ENCODE measurements around the gene EGFLAM. TPM values are rescaled to one million over a fixed set of nuclear protein-coding genes. Genes with fewer than 3 reads are reported as not detected.

Gene EGFLAM
- total RNA-seq, 1 donor from 2014 or later, result 0.69 TPM

DNA sequence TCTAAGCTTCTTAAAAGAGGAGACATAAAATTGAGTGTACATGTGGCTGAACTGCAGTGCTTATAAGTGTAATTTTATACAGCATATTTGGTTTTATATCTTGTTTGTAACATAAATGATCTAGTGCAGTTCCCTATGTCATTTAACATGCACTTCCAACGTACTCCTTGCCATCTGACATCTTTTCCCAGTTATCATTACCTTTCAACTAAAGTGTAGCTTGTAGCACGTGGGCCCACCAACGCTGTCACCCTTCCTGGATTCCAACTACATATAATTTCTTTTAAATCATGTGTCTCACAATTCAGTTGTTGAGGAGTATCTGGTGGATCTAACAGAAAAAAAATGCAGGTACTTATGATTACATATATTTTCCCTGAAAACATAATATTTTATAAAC is 247.9 kb downstream of the EGFLAM start:
- TF ChIP-seq, protein P1, sequence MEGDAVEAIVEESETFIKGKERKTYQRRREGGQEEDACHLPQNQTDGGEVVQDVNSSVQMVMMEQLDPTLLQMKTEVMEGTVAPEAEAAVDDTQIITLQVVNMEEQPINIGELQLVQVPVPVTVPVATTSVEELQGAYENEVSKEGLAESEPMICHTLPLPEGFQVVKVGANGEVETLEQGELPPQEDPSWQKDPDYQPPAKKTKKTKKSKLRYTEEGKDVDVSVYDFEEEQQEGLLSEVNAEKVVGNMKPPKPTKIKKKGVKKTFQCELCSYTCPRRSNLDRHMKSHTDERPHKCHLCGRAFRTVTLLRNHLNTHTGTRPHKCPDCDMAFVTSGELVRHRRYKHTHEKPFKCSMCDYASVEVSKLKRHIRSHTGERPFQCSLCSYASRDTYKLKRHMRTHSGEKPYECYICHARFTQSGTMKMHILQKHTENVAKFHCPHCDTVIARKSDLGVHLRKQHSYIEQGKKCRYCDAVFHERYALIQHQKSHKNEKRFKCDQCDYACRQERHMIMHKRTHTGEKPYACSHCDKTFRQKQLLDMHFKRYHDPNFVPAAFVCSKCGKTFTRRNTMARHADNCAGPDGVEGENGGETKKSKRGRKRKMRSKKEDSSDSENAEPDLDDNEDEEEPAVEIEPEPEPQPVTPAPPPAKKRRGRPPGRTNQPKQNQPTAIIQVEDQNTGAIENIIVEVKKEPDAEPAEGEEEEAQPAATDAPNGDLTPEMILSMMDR (IDR thresholded peaks at IDR 0.05; ENCODE audit: unreplicated experiment), result no peak

DNA sequence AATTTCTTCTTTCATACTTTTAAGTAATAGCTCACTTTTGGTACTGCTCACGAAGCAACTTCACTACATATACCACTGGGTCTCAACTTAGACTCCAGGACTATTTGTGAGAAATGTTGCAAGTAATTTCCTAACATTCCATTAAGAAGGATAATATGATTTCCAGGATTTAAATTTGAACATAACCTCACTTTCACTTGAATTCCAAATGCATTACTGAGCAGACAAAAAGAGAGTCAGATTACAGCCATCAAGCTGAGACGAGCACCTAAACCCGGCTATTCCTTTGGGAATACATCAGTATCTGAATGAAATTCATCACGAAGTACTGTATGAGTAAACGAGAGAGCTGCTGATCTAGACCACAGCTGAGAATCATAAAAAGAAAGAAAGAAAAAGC is 250.8 kb downstream of the EGFLAM start:
- Mint-ChIP-seq H3K27ac (no peak overlapping the region), H3K36me3 (ENCODE audit: insufficient read depth) (peaks cover 6% of the 10 kb centered on the region), H3K4me1 (ENCODE audit: low read depth) (no peaks in the 10 kb centered on the region), H3K9me3 (ENCODE audit: low read depth) (no peaks in the 10 kb centered on the region), H3K27me3 (no peaks in the 10 kb centered on the region), H3K4me3 (ENCODE audit: low read depth) (no peak overlapping the region)
- no peak for DNase-seq (ENCODE audit: low spot score, unreplicated experiment)
- TF ChIP-seq, protein P1 (IDR thresholded peaks at IDR 0.05; ENCODE audit: unreplicated experiment), result no peak

More for the DNA sequence above, 247.9 kb downstream of the EGFLAM start:
- H3K4me1 Mint-ChIP-seq (ENCODE audit: low read depth), result no peaks in the 10 kb centered on the region
- no peak overlapping the region for H3K27ac Mint-ChIP-seq
- no peaks in the 10 kb centered on the region for H3K27me3 Mint-ChIP-seq
- DNase-seq (ENCODE audit: low spot score, unreplicated experiment), result no peak
- no peaks in the 10 kb centered on the region for H3K9me3 Mint-ChIP-seq (ENCODE audit: low read depth)
- H3K4me3 Mint-ChIP-seq (ENCODE audit: low read depth), result no peak overlapping the region
- peaks cover 3% of the 10 kb centered on the region for H3K36me3 Mint-ChIP-seq (ENCODE audit: insufficient read depth)
